K562 (cell line): ENCODE data around the gene APBB2. TPM values are rescaled to one million over a fixed set of nuclear protein-coding genes. Genes with fewer than 3 reads are reported as not detected.

Source experiments
- ATAC-seq: fragments of 200-7000 bp; cut with Tn5 transposase; 3 replicates; pipeline ENCODE4 v1.9.1; 2020; ENCODE audit warnings: moderate library complexity
- BruUV-seq: library from RNA; stranded (reverse); fragments of 400-500 nt; replicated peaks from 2 replicates; lab custom pipeline; 2021; lab: Mats Ljungman, UMichigan
- CTCF ChIA-PET: fragments of 300-600 bp; formaldehyde crosslinking; extraction: SDS; loops from one replicate; lab custom pipeline; 2021; ENCODE audit warnings: low intra/inter-chr PET ratio; lab: Yijun Ruan, JAX
- POLR2A ChIA-PET: fragments of 300-600, 350-650 bp; sonication (Branson Sonifier 250); formaldehyde crosslinking; extraction: SDS; loops from one replicate; lab custom pipeline; 2021; ENCODE audit warnings: antibody characterized with exemption, inconsistent platforms; lab: Yijun Ruan, JAX
- DNase-seq, 4 experiments: peaks; one replicate each; pipeline versions ENCODE4 v3.0.0 to v3.0.0-alpha.2; 2011 to 2018; ENCODE audit warnings: low spot score in 3 of 4, mixed read lengths in 3 of 4; ENCODE audit errors: extremely low read depth in 1 of 4
- FAIRE-seq: peaks from 2 replicates; lab custom pipeline; 2011; peaks lifted over from hg19 to GRCh38; lab: Jason Lieb, UNC
- H2AFZ ChIP-seq: 2 replicates; pipeline ENCODE4 v1.6.0; 2011; ENCODE audit warnings: low read depth, low read length, control low read depth, inconsistent platforms
- H3K27ac ChIP-seq: fragments of 200-600 bp; 3 replicates; pipeline ENCODE4 v1.8.0; 2011; ENCODE audit warnings: low read depth, mild to moderate bottlenecking, control low read depth, inconsistent platforms, low read length, moderate library complexity, mixed read lengths; ENCODE audit errors: extremely low read depth
- H3K27me3 ChIP-seq, 2 experiments: fragments of 300-600 bp in 1 of 2; 2 replicates in 1 of 2; 3 replicates in 1 of 2; pipeline versions ENCODE4 v1.6.0 to v1.8.0; 2011; ENCODE audit warnings: inconsistent platforms in 2 of 2, low read length in 2 of 2, mild to moderate bottlenecking in 1 of 2, mixed read lengths in 1 of 2, moderate library complexity in 1 of 2; ENCODE audit not compliant: control insufficient read depth in 2 of 2, insufficient read depth in 2 of 2
- H3K36me3 ChIP-seq: fragments of 300-600 bp; 3 replicates; pipeline ENCODE4 v1.8.0; 2011; ENCODE audit warnings: mild to moderate bottlenecking, low read length, inconsistent platforms; ENCODE audit not compliant: control insufficient read depth, insufficient read depth
- H3K4me1 ChIP-seq, 2 experiments: fragments of 200-600 bp in 1 of 2; replicated peaks in 1 of 2; 2 replicates in 1 of 2; 3 replicates in 1 of 2; pipeline versions ENCODE4 v1.5.1 to v1.8.0; 2011; ENCODE audit warnings: inconsistent platforms in 2 of 2, low read length in 2 of 2, mild to moderate bottlenecking in 1 of 2, mixed read lengths in 1 of 2, moderate library complexity in 1 of 2; ENCODE audit not compliant: control insufficient read depth in 2 of 2, insufficient read depth in 2 of 2
- H3K4me2 ChIP-seq: 2 replicates; pipeline ENCODE4 v1.6.1; 2011; ENCODE audit warnings: low read length, control low read depth, inconsistent platforms, mixed read lengths; ENCODE audit not compliant: insufficient read depth
- H3K4me3 ChIP-seq: fragments of 200-600 bp; sonication (generic), shearing (Covaris generic); 2 replicates; pipeline ENCODE4 v1.5.1; 2016; ENCODE audit warnings: control low read depth, inconsistent platforms
- H3K79me2 ChIP-seq: fragments of 200-600 bp; 3 replicates; pipeline ENCODE4 v1.8.0; 2011; ENCODE audit warnings: low read length, inconsistent platforms; ENCODE audit not compliant: control insufficient read depth, insufficient read depth
- H3K9ac ChIP-seq, 2 experiments: 2 replicates each; pipeline versions ENCODE4 v1.6.0 to v1.6.1; 2011; ENCODE audit warnings: low read depth in 2 of 2, low read length in 2 of 2, control low read depth in 1 of 2, inconsistent platforms in 1 of 2, mild to moderate bottlenecking in 1 of 2, mixed read lengths in 1 of 2; ENCODE audit not compliant: insufficient read depth in 1 of 2
- H3K9me1 ChIP-seq: one replicate; pipeline ENCODE4 v1.6.0; 2011; ENCODE audit warnings: inconsistent platforms, mild to moderate bottlenecking, low read length, moderate library complexity; ENCODE audit not compliant: control insufficient read depth, insufficient read depth
- H3K9me3 ChIP-seq: replicated peaks from 2 replicates; pipeline ENCODE4 v1.5.1; 2011; ENCODE audit warnings: low read depth, low read length, inconsistent platforms; ENCODE audit not compliant: control insufficient read depth, insufficient read depth
- H4K20me1 ChIP-seq: replicated peaks from 2 replicates; pipeline ENCODE4 v1.6.1; 2011; ENCODE audit warnings: low read length, inconsistent platforms, mixed read lengths; ENCODE audit not compliant: control insufficient read depth, insufficient read depth
- CHAMP1 ChIP-seq: fragments of 450-650 bp; IDR thresholded peaks from 2 replicates; pipeline ENCODE4 v1.6.1; 2016; ENCODE audit warnings: mild to moderate bottlenecking
- MYBL2 ChIP-seq, 2 experiments: fragments of 450-650 bp in 1 of 2; sonication (generic) in 1 of 2; formaldehyde crosslinking in 1 of 2; IDR thresholded peaks; 2 replicates each; pipeline versions ENCODE4 v1.6.1 to v1.8.1; 2017 to 2022; ENCODE audit warnings: borderline replicate concordance in 1 of 2, inconsistent platforms in 1 of 2, low read depth in 1 of 2, mild to moderate bottlenecking in 1 of 2, missing genetic modification reagents in 1 of 2, moderate library complexity in 1 of 2
- YBX1 ChIP-seq: fragments of 450-650 bp; IDR thresholded peaks from 2 replicates; pipeline ENCODE4 v1.7.1; 2016; ENCODE audit warnings: mild to moderate bottlenecking
- ZNF551 ChIP-seq: fragments of 250-450 bp; sonication (Bioruptor Pico); IDR thresholded peaks from 2 replicates; pipeline ENCODE4 v1.5.0; 2021; ENCODE audit warnings: mild to moderate bottlenecking, moderate library complexity
- WGBS: fragments of 100-300 bp; shearing (Covaris generic); methylation state at CpG from one replicate; pipeline ENCODE4 v1.1.6; 2016; ENCODE audit warnings: low coverage, mixed read lengths; ENCODE audit not compliant: insufficient coverage; ENCODE audit errors: missing lambda C conversion rate; 5-methylcytosine and 5-hydroxymethylcytosine counted together
- in situ Hi-C: fragments of 300-500 bp; cut with MboI; formaldehyde crosslinking; loops from 4 replicates; pipeline ENCODE4 v1.15.0; 2018; ENCODE audit warnings: inconsistent platforms, mixed read lengths
- intact Hi-C: fragments of 100-400 bp; cut with micrococcal nuclease; formaldehyde crosslinking; loops from 2 replicates; pipeline ENCODE4 v1.14.2; 2022
- polyA plus RNA-seq, 8 experiments: library from polyadenylated mRNA; depleted of rRNA in 4 of 8; stranded (reverse) in 5 of 8; unstranded in 3 of 8; fragments of >200 nt; fragmentation: Nextera tagmentation in 2 of 8; fragmentation: Illumina TruSeq in 1 of 8; extraction: Ambion mirVana in 2 of 8; extraction: Trizol in 1 of 8; gene quantifications; 2 replicates each; pipeline versions ENCODE4 v1.2.1 to v1.2.3, GENCODE V29; 2011 to 2014; ENCODE audit warnings: inconsistent platforms in 1 of 8, missing spikeins in 1 of 8
- total RNA-seq, 7 experiments: library from RNA; depleted of rRNA in 6 of 7; stranded (reverse); fragments of >200 nt in 6 of 7; fragmentation: Illumina TruSeq in 2 of 7; extraction: Trizol in 2 of 7; gene quantifications; 2 replicates each; pipeline versions ENCODE4 v1.2.1 to v1.2.3, GENCODE V29; 2011 to 2021; ENCODE audit warnings: low replicate concordance in 1 of 7

The APBB2 gene
- total and polyA plus RNA-seq, 9 of the 15 experiments (the other 6 are each of a cell fraction or from before 2014, with no cell fraction given) = 0.08 to 2.1 (median 1.4) TPM

GRCh38 chr4:41143311-41144039, 70.9 kb downstream of the APBB2 start:
- Histone ChIP-seq H3K4me1 (no peaks in the 10 kb centered on the region), H3K27ac (no peak overlapping the region), H3K4me3 (no peak overlapping the region), H4K20me1 (no peaks in the 10 kb centered on the region), H3K4me2 (no peak overlapping the region), H3K9me1 (no peaks in the 10 kb centered on the region), H3K79me2 (no peaks in the 10 kb centered on the region), H2AFZ (no peak overlapping the region), H3K27me3 (no peaks in the 10 kb centered on the region), H3K9ac (no peak overlapping the region), H3K36me3 (no peaks in the 10 kb centered on the region), H3K9me3 (no peaks in the 10 kb centered on the region)
- intact Hi-C loops = no loop called here
- FAIRE-seq (no peak), ATAC-seq (no peak), DNase-seq (no peak)
- no TSS peak for BruUV-seq
- CTCF ChIA-PET = no interaction called here
- in situ Hi-C loops = no loop called here
- POLR2A ChIA-PET = interaction anchor here (1.2 kb wide), 1 partner anchor 33 kb away, joined by 3 read pairs; no protein-coding TSS in a partner anchor
- TF ChIP-seq YBX1 (no peak), CHAMP1 (no peak), ZNF551 (CRISPR knock-in tag) (no peak), MYBL2 (IDR thresholded peaks at IDR 0.05; ENCODE audit: low read depth) (no peak), MYBL2 (CRISPR knock-in tag; IDR thresholded peaks at IDR 0.05; ENCODE audit: borderline replicate concordance) (no peak)
- 0% methylated on average over 6 of the region's 6 CpGs for WGBS
